ENCODE measurements around the gene SBF2.

DNA sequence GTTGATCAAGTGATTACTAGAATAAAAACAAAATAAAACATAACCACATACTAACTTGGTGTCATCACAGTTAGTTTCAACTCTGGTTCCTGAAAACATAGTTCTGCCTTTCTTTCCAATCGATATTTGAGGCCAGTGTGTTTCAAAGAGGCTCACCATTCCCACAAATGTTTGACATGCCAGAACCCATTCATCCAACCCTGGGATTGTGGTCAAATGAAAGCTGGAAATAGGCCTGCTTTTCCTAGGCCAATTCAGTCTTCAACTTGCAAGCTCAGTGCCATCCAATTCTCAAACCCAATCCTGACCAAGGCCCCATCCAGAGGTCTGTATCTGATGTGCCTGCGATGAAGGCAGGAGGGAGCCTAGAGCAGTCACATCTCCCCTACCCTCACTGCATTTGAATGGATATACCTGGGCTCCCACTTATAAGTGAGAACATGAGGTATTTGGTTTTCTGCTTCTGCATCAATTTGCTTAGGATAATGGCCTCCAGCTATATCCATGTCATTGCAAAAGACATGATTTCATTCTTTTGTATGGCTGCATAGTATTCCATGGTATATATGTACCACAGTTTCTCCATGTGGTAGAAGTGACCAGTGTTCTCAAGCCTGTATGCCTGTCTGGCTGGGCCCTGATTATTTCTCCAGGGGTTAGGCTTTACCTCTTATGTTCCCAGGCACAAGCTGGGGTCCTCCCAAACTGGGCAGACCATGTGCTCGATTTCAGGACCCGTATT lies 486.9 kb downstream of the SBF2 start:
- TF ChIP-seq POLR2A (IDR thresholded peaks at IDR 0.05) (no peak), POLR2AphosphoS5 (IDR thresholded peaks at IDR 0.05) (no peak)
- TF ChIP-seq, protein P1, sequence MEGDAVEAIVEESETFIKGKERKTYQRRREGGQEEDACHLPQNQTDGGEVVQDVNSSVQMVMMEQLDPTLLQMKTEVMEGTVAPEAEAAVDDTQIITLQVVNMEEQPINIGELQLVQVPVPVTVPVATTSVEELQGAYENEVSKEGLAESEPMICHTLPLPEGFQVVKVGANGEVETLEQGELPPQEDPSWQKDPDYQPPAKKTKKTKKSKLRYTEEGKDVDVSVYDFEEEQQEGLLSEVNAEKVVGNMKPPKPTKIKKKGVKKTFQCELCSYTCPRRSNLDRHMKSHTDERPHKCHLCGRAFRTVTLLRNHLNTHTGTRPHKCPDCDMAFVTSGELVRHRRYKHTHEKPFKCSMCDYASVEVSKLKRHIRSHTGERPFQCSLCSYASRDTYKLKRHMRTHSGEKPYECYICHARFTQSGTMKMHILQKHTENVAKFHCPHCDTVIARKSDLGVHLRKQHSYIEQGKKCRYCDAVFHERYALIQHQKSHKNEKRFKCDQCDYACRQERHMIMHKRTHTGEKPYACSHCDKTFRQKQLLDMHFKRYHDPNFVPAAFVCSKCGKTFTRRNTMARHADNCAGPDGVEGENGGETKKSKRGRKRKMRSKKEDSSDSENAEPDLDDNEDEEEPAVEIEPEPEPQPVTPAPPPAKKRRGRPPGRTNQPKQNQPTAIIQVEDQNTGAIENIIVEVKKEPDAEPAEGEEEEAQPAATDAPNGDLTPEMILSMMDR (IDR thresholded peaks at IDR 0.05): no peak

Measured in gastroesophageal sphincter (tissue), 3 donors.